ENCODE data around the gene MSI2. TPM values are rescaled to one million over a fixed set of nuclear protein-coding genes. Genes with fewer than 3 reads are reported as not detected.

The MSI2 gene
- total RNA-seq, 1 donor from 2014 or later = 33.8 TPM

DNA sequence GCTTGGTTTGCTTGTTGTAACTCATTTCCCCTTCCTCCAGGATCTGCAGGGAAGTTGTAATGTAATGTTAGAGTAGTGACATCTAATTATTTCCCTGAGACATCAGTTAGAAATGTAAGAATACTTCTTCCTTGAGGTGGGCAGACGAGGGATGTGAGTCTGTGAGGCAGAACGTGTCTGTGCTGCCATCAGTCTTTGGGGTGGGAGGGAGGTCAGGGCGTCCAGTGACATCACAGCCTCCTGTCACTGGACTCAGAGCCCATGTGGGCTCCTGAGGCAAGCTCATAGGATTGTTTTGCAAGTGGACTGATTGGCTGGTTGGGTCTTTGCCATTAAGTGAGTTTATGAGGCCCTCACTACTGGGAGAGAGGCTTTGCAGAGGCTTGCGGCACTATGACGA lies 300.0 kb downstream of the MSI2 start:
- no peak for DNase-seq (ENCODE audit: low read depth)
- Histone ChIP-seq H3K27me3 (ENCODE audit: control insufficient read depth, insufficient read depth, low read length) (no peaks in the 10 kb centered on the region), H3K4me3 (ENCODE audit: low read depth, low read length) (no peak overlapping the region), H3K36me3 (ENCODE audit: control insufficient read depth, insufficient read depth, low read length) (no peaks in the 10 kb centered on the region)
- TF ChIP-seq CTCF (IDR thresholded peaks at IDR 0.05; ENCODE audit: insufficient read depth, low read length, poor library complexity, severe bottlenecking) = no peak

DNA sequence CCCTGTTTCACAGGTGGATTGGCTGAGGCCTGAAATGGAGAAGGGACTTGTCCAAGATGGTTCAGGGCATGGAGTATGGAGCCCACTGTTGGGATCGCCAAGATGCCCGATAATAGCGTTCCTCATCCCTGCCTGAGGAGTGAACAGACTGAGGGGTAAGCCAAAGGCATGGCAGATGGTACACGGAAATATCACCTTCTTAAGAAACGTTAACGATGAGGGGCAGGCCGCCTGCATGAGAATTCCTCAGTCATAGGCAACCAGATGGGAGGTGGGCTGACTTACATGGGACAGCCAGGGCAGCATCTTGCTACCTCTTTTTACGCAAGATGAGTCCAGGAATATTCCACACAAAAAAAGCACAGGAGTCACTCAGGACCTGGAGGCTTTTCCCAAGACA lies 300.7 kb downstream of the MSI2 start:
- DNase-seq (ENCODE audit: low read depth) = no peak

GRCh38 chr17:57557416-57557815 lies 301.1 kb downstream of the MSI2 start:
- no peak for TF ChIP-seq CTCF (IDR thresholded peaks at IDR 0.05; ENCODE audit: insufficient read depth, low read length, poor library complexity, severe bottlenecking)
- Histone ChIP-seq H3K27me3 (ENCODE audit: control insufficient read depth, insufficient read depth, low read length) (no peaks in the 10 kb centered on the region), H3K36me3 (ENCODE audit: control insufficient read depth, insufficient read depth, low read length) (no peaks in the 10 kb centered on the region), H3K4me3 (ENCODE audit: low read depth, low read length) (no peak overlapping the region)
- no peak for DNase-seq (ENCODE audit: low read depth)

More for the DNA sequence above, 300.7 kb downstream of the MSI2 start:
- Histone ChIP-seq H3K27me3 (ENCODE audit: control insufficient read depth, insufficient read depth, low read length) (no peaks in the 10 kb centered on the region), H3K4me3 (ENCODE audit: low read depth, low read length) (no peak overlapping the region), H3K36me3 (ENCODE audit: control insufficient read depth, insufficient read depth, low read length) (no peaks in the 10 kb centered on the region)
- no peak for TF ChIP-seq CTCF (IDR thresholded peaks at IDR 0.05; ENCODE audit: insufficient read depth, low read length, poor library complexity, severe bottlenecking)

DNA sequence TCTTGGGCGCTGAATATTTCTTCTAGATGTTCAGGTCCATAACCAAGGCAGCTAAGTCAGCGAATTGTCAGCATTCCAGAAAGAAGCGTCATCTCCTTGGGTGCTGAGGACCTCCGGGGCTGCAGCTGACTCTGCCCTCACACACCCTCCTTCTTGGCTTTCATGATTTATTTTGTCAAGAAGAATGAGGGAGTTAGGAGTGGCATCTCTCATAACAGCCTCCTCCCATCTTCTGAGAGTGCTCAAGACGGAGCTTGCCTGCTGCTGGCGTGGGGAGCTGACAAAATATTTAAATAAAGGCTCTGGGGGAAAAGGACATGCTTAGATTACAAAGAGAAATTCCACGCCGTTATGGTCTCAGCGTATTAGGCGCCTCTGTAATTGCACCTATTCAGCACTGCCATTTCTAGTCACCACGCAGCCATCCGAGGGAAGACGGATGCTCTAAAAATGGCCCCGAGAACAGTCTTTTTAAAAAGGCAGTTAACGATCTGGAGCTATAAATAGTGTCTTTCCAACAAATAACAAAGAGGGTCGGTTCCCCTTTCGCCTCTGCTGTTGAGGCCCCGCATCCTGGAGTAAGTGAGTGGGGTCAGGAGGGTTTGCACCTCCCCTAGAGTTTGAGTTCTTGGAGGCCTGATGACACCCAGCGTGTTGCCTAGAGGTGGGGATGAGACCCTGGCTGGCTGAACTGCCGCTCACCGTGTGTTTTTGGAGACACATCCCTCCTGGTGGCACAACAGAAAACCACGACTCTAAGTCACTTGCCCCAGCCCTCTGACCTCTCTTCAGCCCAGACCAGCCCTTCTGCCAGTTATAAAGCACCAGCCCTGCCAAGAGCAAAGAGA lies 301.7 kb downstream of the MSI2 start:
- no peak overlapping the region for H3K4me3 ChIP-seq (ENCODE audit: low read depth, low read length)
- no peak for TF ChIP-seq CTCF (IDR thresholded peaks at IDR 0.05; ENCODE audit: insufficient read depth, low read length, poor library complexity, severe bottlenecking)
- no peaks in the 10 kb centered on the region for H3K27me3 ChIP-seq (ENCODE audit: control insufficient read depth, insufficient read depth, low read length)
- H3K36me3 ChIP-seq (ENCODE audit: control insufficient read depth, insufficient read depth, low read length) = no peaks in the 10 kb centered on the region
- peak; percentile 82 for DNase-seq (ENCODE audit: low read depth)

DNA sequence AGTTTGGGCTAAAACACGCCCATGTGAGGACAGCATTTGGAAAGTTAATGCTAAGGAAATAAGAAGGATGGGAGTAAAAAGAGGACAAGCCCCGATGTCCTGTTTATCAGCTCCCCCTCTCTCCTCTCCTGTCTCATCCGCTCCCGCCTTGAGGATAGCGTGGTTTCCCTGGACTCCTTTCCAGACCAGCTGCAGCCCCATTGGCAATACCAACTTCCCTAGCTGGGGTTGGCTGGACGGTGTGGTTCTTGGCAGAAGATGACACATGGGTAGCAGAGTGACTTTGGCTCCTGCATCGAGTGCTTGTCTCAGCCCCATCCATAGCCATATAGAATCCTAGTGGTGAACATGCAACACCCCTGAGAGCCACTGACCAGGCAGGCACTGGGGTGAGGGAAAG lies 302.9 kb downstream of the MSI2 start:
- Histone ChIP-seq H3K36me3 (ENCODE audit: control insufficient read depth, insufficient read depth, low read length) (no peaks in the 10 kb centered on the region), H3K27me3 (ENCODE audit: control insufficient read depth, insufficient read depth, low read length) (no peaks in the 10 kb centered on the region), H3K4me3 (ENCODE audit: low read depth, low read length) (no peak overlapping the region)
- no peak for TF ChIP-seq CTCF (IDR thresholded peaks at IDR 0.05; ENCODE audit: insufficient read depth, low read length, poor library complexity, severe bottlenecking)
- no peak for DNase-seq (ENCODE audit: low read depth)
